NCI-H2196 treated with DMSO at 0.1 percent for 48 hours (cell line): ENCODE results near the gene CCDC148.
"Not testable (repeated sequence)": the region's sequence is repeated elsewhere in the genome, so short reads cannot be mapped to it uniquely, and the experiment has no call there.

ENCODE experiments used
- DNase-seq: peaks from one replicate; lab custom pipeline; 2025; ENCODE audit not compliant: unreplicated experiment; lab: John Stamatoyannopoulos, UW

The CCDC148 gene

DNA sequence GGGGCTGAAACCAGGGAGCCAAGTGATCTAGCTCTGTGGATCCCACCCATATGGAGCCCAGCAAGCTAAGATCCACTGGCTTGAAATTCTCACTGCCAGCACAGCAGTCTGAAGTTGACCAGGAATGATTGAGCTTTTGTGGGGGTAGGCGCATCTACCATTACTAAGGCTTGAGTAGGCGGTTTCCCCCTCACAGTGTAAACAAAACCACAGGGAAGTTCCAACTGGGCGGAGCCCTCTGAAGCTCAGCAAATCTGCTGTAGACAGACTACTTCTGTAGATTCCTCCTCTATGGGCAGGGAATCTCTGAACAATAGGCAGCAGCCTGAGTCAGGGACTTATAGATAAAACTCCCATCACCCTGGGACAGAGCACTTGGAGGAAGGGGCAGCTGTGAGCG lies 96.7 kb downstream of the CCDC148 start:
- DNase-seq: no peak

DNA sequence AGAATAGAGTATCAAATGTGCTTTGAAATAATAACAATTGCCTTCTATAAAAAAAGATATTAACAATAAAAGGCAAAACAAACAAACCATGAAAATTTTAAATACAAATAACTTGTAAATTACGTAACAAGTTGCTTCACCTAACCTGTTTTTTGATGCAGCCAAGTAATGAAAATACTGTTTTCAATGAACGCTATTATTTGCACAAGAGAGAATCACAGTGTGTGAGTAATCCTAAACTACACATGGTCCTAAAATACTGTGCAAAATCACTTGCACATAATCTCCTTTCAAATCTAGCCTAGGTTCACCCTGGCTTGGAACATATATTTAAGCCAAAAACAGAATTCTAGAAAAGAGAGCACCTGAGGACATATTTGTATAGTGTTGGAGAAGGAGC lies 98.9 kb downstream of the CCDC148 start:
- no peak for DNase-seq

- no peak for DNase-seq
These were observed 99.4 kb downstream of the CCDC148 start for GRCh38 chr2:158357122-158357521.

- not testable (repeated sequence) for DNase-seq
These were observed 105.1 kb downstream of the CCDC148 start for GRCh38 chr2:158351466-158351816.

GRCh38 chr2:158350751-158351465 lies 105.6 kb downstream of the CCDC148 start:
- DNase-seq: not testable (repeated sequence)

DNA sequence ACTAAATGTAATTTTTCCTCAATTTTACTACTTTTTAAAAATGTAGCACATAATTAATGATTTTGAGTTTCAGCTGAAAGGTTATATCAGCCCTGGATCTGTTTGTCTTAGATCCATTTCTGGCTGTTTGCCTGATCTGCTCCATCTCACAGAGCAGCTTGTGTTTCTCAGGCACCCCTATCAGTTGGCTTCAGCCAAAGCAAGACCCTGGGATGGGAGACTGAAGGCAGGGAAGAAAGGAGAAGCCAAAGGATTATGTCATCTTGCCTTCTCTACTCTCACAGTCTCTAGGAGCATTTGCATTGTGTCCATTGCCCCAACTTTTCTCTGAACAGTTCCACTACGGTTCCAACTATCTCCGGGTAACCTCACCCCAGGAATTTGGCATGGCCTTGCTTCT lies 110.5 kb downstream of the CCDC148 start:
- DNase-seq: no peak

GRCh38 chr2:158339513-158339912 lies 117.0 kb downstream of the CCDC148 start:
- DNase-seq: no peak

DNA sequence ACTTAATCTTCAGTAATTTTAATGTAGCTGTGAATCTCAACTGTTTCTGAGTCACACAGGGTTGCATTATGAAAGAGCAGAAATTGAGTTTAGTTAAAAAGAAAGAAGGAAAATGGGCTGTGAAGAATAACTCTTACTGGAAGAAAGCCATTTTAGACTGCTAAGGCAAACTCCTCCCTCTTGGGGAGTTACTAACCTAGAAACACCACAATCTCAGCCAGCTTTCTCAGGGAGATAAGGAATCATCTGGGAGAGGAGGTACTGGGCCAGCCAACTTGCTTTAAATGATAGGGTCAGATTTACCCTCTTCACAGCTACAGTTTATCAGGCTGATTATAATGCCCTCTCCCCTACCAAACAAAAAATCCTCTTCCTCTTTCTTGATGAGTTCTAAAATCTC lies 119.5 kb downstream of the CCDC148 start:
- no peak for DNase-seq

DNA sequence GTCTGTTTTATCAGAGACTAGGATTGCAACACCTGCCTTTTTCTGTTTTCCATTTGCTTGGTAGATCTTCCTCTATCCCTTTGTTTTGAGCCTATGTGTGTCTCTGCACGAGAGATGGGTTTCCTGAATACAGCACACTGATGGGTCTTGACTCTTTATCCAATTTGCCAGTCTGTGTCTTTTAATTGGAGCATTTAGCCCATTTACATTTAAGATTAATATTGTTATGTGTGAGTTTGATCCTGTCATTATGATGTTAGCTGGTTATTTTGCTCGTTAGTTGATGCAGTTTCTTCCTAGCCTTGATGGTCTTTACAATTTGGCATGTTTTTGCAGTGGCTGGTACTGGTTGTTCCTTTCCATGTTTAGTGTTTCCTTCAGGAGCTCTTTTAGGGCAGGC lies 124.8 kb downstream of the CCDC148 start:
- DNase-seq: not testable (repeated sequence)

DNA sequence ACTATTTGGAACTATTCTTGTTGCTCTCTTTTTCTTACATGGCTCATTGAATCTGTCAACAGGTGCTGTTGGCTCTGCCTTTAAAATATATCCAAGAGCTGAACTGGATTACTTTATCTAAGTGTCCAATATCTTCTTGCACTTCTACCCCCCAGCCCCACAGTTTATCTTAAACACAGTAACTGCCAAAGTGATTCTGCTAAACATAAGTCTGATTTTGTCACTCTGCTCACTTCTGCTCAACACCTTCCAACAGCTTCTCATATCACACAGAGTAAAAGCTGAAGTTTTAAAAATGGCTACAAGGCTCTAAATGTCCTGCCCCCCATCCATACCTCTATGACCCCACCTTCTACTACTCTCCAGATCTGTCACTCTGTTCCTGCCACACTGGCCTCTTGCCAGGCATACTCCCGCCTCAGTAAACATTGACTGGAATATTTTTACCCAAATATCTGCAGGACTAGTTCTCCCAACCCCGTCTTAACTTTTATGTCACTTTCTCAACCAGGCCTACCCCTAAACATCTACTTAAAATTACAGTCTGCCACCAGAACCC lies 130.7 kb downstream of the CCDC148 start:
- DNase-seq: no peak

GRCh38 chr2:158325031-158325781 lies 131.3 kb downstream of the CCDC148 start:
- DNase-seq: no peak

DNA sequence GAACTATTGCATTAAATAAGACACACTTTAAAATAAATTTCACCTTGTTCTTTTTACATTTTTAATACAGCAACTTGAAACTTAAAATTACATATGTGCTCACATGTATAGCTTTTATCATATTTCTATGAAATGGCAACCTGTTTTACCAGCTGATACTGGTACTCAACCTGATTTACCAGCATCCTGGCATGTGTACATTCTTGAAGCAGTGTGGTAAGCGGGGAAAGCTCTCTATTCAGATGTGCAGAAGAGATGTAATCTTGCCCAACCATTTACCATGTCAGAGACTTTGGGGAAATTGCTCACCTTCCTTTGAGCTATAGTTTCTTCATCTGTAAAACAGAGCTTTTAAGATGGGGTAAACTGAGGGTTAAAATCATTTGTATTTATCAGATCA lies 133.2 kb downstream of the CCDC148 start:
- DNase-seq: no peak

DNA sequence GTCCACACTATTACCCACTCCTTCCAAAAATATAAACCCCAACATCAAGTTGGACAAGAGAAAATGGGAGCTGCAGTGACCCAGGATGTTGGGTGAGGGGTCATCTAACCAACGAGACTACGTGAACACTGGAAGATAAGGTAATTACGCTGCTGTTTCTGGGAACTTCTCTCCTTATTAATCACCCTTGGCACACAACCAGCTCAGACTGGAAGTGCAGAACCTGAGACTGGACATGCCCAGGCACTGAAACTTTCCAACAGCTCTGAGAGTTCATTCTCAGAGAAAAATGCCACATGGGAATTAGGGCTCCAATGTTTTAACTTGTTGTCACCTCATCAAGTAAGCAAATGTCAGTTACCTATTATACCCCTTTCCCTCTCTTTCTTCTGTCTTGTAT lies 135.3 kb downstream of the CCDC148 start:
- no peak for DNase-seq

GRCh38 chr2:158319269-158319668 lies 137.3 kb downstream of the CCDC148 start:
- DNase-seq: no peak

DNA sequence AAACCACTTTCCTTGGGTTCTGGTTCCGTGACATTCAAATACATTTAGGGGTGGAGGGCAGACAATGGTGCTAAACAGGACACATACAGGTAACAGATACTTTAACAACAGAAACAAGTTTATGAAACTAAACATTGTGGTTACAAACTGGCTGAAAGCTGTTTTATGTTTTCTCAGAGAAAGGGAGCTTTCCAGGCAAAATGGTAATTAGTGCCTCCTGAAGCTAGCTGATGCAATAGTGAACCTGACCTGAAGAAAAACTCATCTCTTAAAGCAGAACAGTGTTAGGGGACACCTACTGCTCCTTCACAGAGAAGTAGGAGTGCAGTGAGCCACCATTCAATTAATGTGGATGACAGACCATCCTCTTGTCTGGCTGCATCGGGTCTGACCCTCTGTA lies 138.9 kb downstream of the CCDC148 start:
- DNase-seq: no peak

GRCh38 chr2:158315803-158316414 lies 140.6 kb downstream of the CCDC148 start:
- no peak for DNase-seq

GRCh38 chr2:158315000-158315399 lies 141.6 kb downstream of the CCDC148 start:
- DNase-seq: no peak

DNA sequence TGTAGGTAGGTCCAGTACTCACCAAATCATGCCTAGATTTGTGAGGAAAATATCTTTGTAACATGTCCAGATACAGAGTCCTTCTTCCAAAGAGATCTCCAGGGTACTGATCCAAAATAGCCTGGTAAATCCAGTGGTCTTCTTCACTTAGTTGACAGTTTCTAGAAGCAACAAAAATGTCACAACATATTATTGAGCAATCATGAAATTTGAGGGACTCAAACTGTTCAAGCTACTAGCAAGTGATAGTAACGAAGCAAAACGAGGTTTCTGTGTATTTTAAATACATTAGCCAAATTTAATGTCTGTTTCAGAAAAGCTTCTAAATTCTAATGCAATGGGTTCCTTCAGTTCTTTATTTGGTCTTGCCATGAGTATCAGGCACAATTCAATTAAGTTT lies 142.8 kb downstream of the CCDC148 start:
- DNase-seq: no peak

GRCh38 chr2:158312981-158313380 lies 143.6 kb downstream of the CCDC148 start:
- no peak for DNase-seq

GRCh38 chr2:158310407-158310806 lies 146.1 kb downstream of the CCDC148 start:
- not testable (repeated sequence) for DNase-seq

DNA sequence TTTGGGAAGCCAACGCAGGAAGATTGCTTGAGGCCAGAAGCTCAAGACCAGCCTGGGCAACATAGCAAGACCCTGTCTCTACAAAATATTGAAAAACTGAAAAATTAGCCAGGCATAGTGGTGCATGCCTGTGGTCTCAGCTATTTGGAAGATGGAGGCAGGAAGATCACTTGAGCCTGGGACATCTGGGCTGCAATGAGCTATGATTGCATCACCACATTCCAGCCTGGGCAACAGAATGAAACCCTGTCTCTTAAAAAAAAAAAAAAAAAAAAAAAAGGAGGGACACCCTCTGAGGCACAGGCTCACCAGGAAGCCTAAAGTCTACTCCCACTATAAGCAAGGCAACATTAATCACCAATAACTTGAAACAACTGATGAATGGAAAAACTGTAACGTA lies 151.1 kb downstream of the CCDC148 start:
- no peak for DNase-seq

GRCh38 chr2:158300394-158300793 lies 156.2 kb downstream of the CCDC148 start:
- no peak for DNase-seq
